SW 1271 (cell line): ENCODE data around the gene LSM7.

Experiments
- DNase-seq, 2 experiments: peaks; one replicate each; lab custom pipeline; 2025; lab: John Stamatoyannopoulos, UW

LSM7 gene

DNA sequence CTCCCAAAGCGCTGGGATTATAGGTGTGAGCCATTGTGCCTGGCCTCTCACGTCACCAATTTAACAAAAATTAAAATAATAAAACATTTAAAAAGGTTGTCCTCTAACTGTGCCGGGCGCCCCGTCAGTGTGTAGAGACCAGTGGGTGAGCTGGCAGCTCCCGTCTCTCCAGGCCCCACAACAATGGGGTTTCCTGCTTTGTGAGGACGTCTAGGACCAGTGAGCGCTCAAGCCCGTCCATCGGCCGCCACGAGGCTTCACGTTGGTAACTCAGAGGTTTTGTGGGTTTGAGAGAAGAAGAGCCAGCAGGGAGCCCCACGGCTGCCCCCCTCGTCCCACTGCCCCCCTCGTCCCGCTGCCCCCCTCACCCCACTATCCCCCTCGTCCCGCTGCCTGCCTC is 4.7 kb downstream of the LSM7 start:
- DNase-seq, result no peak

DNA sequence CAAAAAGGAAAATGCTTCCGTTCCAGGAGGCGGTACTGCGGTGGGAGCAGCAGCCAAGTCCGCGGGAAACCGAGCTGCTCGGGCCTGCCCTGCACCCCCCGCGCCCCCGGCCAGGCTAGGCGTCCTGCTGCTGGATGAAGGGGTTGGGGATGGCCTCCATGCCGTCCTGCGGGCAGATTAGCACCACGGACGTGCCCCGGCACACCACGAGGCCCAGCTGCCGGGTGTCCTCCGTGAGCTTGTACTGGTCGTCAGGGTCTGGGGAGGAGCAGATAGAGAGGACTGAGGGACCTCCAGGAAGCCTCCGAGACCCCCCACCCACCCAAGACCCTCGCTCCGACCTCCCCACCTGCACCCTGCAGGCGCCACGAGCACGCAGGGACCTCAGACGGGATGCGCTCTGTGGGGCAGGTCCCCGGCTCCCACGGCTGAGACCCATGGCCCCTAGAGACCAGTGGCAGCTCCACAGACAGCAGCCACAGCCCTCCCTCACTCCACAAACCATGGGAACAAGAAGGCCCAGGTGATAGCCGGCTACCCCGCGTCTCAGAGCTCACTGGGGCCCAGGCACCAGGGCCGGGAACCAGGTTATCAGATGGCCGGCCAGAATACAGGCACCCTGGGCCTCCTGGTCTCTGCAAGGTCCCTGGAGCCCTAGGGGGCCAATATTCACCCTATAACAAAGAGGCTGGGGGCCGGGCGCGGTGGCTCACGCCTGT is 6.7 kb downstream of the LSM7 start:
- no peak for DNase-seq

- no peak for DNase-seq
These were observed 7.4 kb downstream of the LSM7 start for GRCh38 chr19:2320939-2321338.

GRCh38 chr19:2320049-2320448 is 8.3 kb downstream of the LSM7 start:
- DNase-seq, result no peak

- no peak for DNase-seq
These were observed 8.8 kb downstream of the LSM7 start for GRCh38 chr19:2319551-2319950.

DNA sequence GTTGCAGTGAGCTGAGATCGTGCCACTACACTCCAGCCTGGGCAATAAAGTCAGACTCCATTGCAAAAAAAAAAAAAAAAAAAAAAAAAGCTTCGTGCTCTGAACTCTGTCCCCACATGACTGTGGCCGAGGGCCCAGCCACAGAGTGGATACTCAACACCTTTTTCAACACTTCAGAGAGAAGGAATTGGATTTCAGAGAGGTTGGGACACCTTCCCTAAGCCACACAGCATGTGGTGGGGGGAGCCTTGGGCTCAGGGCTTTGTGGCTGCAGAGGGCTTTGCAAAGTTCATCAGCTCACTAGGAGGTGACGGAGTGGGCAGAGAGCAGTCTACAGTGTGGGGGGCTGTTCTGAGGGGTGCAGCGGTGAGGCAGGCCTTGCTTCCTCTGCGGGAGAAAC is 9.5 kb downstream of the LSM7 start:
- DNase-seq, result no peak

- no peak for DNase-seq
These were observed 10.6 kb downstream of the LSM7 start for GRCh38 chr19:2317756-2318155.

DNA sequence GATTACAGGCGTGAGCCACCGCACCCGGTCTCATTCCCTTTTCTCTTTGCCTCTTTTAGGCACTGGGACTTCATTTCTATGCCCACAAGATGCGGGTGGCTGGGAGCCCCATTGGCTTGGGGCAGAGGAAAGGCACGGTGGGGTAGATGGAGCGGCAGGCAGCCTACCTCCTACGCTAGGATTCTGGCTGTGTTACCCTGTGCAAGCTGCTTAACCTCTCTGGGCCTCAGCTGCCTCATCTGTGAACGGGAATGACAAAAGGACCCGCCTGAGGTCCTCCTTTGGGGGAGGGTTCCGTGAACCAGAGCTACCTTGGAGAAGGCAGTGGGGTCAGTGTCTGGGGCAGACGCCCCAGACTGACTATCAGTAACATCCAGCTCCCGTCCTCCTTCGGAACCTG is 11.1 kb downstream of the LSM7 start:
- no peak for DNase-seq

- DNase-seq, result no peak
These were observed 12.5 kb downstream of the LSM7 start for GRCh38 chr19:2315818-2316353.

DNA sequence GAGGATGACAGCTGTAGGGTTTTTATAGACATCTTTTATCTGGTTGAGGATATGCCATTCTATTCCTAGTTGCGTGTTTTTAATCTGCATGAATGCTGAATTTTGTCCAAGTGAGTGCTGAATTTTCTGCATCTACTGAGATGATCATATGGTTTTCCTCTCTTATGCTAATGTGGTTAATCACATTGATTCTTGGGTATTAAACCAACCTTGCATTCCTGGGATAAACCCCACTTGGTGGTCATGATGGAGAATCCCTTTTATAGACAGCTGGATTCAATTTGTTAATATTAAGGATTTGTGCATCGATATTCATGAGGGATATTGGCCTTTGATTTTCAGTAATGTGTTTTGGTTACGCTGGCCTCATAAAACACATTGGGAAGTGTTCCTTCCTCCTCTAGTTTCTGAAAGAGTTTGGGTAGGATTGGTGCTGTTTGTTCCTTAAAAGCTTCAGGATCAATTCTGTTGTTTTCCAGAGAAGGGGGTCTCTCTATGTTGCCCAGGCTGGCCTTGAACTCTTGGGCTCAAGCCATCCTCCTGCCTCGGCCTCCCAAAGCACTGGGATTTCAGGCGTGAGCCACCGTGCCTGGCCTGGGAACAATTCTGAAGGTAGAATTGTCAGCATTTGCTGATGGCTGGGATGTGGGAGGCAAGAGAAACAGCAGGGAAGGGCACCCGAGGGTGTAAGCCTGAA is 13.1 kb downstream of the LSM7 start:
- no peak for DNase-seq

DNA sequence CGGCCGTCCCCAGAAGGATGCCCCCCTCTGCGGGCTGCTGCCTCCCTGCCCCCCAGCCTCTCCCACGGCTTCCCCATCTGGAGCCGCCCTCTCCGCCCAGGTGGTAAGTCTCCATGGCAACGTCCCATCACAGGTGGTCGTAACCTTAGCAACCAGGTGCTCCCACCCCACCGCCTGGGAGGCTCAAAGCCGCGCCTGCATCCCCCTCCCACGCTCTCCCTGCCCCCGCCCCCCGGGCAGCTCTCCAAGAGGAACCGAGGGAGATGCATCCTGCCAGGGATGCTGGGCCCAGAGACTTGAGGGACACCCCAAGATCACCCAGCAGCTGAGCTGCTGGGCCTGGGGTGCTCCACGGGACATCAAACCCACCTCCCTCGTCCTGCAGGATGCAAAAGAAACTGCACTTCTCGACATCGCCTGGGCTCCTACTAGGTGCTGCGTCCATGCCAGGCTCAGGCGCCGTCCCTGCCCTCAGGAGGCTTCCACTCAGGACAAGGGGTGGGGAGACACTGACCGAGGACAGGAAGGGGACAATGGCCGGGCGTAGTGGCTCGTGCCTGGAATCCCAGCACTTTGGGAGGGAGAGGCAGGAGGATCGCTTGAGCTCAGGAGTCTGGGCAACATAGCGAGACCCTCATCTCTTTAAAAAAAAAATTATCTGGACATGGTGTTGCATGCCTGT is 15.4 kb downstream of the LSM7 start:
- DNase-seq, result no peak

DNA sequence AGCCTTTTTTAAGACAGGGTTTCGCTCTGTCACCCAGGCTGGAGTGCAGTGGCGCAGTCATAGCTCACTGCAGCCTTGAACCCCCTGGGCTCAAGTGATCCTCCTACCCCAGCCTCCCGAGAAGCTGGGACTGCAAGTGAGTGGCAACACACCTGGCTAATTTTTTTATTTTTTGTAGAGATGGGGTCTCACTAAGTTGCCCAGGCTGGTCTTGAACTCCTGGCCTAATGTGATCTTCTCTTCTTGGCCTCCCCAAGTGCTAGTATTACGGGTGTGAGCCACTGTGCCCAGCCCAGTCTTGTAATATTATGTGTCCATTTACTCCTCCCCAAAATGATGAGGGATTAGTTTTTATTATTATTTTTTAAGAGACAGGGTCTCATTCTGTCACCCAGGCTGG is 17.3 kb downstream of the LSM7 start:
- DNase-seq, result no peak

GRCh38 chr19:2309734-2310362 is 18.5 kb downstream of the LSM7 start:
- DNase-seq, result no peak

DNA sequence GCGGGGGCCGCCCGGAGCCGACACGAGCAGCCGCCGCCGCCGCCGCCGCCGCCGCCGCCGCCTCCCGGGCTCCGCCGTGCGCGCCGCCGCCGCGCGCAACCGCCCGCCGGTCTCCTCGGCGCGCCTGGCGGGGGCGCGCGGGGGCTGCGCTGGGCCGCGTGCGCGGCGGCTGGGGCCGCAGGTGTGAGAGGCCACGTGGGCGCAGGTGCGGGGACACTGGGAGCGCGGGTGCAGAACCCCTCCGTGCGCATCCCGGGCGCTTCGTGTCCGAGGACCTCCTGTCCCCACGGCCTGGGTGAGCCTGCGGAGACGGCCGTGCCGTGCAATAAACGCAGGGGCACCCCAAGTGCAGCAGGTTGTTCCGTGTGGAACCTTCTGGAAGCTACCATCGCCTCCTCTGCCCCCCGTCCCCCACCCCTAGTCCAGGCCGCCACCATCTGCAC is 20.3 kb downstream of the LSM7 start, which contains the start of gene LINGO3:
LINGO3 (minus strand) TSS at position 41 of the 443 bp plus-strand sequence. CDS start 16,378 bp downstream, outside the sequence.
- DNase-seq, result no peak

- DNase-seq, result no peak
These were observed 20.8 kb downstream of the LSM7 start for GRCh38 chr19:2307518-2308012.

GRCh38 chr19:2306971-2307370 is 21.4 kb downstream of the LSM7 start:
- DNase-seq, result no peak

GRCh38 chr19:2306281-2306806 is 22.0 kb downstream of the LSM7 start:
- DNase-seq, result no peak

- DNase-seq, result no peak
These were observed 22.7 kb downstream of the LSM7 start for GRCh38 chr19:2305452-2306280.

GRCh38 chr19:2303211-2303798 is 25.1 kb downstream of the LSM7 start:
- DNase-seq, result no peak
